Cardiac fibroblast (primary cell): Measurements from ENCODE around the gene FGF22.
"Not testable (repeated sequence)": the region's sequence is repeated elsewhere in the genome, so short reads cannot be mapped to it uniquely, and the experiment has no call there.

ENCODE experiments used
- DNase-seq, 2 donors: peaks; one replicate each; pipeline versions ENCODE4 v3.0.0 to v3.0.0-alpha.2; 2010; ENCODE audit warnings: low read depth in 2 of 2
- H3K4me3 ChIP-seq, 2 donors: replicated peaks in 1 of 2; 1 replicate in 1 of 2; 2 replicates in 1 of 2; pipeline ENCODE4 v1.5.1; 2011; ENCODE audit warnings: low read depth in 2 of 2, low read length in 2 of 2, mild to moderate bottlenecking in 2 of 2, moderate library complexity in 1 of 2
- TF ChIP-seq, protein P1 (sequence below): IDR thresholded peaks from one replicate; pipeline ENCODE4 v1.5.1; 2011; ENCODE audit warnings: low read depth, mild to moderate bottlenecking, low read length, inconsistent platforms

FGF22 gene

GRCh38 chr19:662962-663681, 23.4 kb downstream of the FGF22 start, which contains the start of gene RNF126:
Gene RNF126 (minus strand): TSS chr19:663214. CDS start chr19:663121, 93 bp downstream.
- TF ChIP-seq, protein P1, sequence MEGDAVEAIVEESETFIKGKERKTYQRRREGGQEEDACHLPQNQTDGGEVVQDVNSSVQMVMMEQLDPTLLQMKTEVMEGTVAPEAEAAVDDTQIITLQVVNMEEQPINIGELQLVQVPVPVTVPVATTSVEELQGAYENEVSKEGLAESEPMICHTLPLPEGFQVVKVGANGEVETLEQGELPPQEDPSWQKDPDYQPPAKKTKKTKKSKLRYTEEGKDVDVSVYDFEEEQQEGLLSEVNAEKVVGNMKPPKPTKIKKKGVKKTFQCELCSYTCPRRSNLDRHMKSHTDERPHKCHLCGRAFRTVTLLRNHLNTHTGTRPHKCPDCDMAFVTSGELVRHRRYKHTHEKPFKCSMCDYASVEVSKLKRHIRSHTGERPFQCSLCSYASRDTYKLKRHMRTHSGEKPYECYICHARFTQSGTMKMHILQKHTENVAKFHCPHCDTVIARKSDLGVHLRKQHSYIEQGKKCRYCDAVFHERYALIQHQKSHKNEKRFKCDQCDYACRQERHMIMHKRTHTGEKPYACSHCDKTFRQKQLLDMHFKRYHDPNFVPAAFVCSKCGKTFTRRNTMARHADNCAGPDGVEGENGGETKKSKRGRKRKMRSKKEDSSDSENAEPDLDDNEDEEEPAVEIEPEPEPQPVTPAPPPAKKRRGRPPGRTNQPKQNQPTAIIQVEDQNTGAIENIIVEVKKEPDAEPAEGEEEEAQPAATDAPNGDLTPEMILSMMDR: no peak
- H3K4me3 ChIP-seq: peak within 1 kb of the TSS; percentile 81 to 84
- DNase-seq: peak; percentile 91 to 95

DNA sequence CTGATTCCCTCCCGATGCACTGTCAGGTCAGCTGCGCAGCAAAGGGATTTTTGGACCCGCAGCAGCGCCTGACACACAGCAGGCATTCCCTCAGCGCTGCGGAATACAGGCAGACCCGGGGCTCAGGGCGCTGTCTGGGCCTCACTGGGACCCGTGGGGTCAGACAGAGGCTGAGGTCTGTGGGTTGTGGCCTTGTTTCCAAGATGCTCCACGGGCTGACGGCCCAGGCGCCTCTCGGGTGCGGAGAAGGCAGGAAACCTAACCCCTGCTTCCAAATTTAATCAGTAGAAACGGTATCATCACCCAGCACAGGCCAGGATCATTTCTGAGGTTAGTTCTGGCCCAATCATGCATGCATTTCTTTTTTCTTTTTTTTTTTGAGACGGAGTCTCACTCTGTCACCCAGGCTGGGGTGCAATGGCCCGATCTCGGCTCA, 24.0 kb downstream of the FGF22 start:
- TF ChIP-seq, protein P1: no peak
- H3K4me3 ChIP-seq: peak overlapping the region; percentile 36 to 84
- DNase-seq: no peak

DNA sequence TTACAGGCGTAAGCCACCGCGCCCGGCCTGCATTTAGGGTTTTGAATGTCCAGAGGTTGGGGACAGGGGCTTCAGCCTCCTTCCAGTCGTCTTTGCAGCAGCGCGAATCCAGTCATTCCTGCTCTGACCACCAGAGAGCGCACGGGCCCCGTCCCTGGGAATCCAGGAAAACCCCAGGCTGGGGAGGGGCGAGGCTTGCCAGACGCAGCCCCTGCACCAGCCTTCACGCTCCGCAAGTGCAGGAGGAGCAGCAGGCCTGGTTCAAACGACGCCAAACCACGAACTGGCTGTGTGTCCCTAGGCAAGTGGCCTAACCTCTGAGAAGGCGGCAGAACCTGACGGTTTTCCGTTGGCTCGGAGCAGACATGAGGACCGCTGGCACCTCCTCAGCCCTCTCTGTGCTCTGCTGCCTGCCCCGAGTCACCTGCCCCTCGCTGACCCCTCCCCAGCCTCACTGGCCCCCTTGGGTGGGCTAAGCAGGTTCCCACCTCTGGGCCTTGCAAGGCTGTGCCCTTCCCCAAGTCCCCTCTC, 25.3 kb downstream of the FGF22 start:
- DNase-seq: peak; percentile 79 to 83
- H3K4me3 ChIP-seq: peak overlapping the region; percentile 17 to 32
- TF ChIP-seq, protein P1: peak; percentile 92

DNA sequence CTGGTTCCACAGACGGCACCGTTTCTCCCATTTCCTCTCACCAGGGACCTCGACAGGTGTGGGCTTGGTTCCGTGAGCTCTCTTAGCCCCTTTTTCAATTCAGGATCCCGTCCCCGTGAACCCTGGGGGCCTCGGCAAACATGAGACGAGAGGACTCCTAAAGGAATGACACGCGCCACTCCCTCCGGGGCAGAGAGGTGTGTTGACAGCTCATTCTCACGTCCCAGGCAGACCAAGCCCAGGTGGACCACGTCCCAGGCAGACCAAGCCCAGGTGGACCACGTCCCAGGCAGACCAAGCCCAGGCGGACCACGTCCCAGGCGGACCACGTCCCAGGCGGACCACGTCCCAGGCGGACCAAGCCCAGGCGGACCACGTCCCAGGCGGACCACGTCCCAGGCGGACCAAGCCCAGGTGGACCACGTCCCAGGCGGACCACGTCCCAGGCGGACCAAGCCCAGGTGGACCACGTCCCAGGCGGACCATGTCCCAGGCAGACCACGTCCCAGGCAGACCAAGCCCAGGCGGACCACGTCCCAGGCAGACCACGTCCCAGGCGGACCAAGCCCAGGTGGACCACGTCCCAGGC, 27.4 kb downstream of the FGF22 start:
- not testable (repeated sequence) for H3K4me3 ChIP-seq

DNA sequence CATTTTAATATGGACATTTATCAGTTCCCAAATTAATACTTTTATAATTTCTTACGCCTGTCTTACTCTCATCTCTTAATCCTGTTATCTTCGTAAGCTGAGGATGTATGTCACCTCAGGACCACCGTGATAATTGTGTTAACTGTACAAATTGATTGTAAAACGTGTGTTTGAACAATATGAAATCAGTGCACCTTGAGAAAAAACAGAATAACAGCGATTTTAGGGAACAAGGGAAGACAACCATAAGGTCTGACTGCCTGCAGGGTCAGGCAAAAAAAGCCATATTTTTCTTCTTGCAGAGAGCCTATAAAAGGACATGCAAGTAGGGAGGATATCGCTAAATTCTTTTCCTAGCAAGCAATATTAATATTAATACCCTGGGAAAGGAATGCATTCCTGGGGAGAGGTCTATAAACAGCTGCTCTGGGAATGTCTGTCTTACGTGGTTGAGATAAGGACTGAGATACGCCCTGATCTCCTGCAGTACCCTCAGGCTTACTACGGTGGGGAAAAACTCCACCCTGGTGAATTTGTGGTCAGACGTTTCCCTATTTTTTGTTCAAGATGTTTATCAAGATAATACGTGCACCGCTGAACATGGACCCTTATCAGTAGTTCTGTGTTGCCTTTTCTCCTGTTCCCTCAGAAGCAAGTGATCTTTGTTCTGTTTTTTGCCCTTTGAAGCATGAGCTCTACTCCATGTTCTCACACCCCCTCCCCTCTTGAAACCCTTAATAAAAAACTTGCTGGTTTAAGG, 29.2 kb downstream of the FGF22 start:
- not testable (repeated sequence) for H3K4me3 ChIP-seq, DNase-seq

More for the DNA sequence above, 27.4 kb downstream of the FGF22 start:
- DNase-seq: not testable (repeated sequence)

DNA sequence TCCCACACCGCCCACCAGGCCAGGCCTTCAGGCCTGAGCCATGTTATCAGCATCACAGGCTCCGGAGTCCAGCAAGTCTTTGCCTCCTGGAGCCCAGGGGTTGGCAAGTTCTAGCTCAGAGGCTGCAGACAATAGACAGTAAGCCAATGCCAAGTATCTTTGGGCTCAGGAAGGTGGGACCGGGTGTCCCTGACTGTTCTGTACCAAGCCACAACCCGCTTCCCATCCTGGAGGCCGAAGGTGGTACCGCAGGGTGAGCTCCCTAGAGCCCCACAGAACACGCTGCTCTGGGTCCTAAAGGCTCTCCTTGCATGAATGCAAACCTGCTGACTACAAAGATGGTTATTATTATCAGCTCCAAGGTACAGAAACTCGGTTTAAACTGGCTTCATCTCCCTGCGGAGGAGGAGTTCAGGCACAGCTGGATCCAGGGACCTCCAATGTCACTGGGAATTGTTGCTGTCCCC, 31.0 kb downstream of the FGF22 start:
- H3K4me3 ChIP-seq: no peak overlapping the region
- TF ChIP-seq, protein P1: peak; percentile 13
- no peak for DNase-seq

DNA sequence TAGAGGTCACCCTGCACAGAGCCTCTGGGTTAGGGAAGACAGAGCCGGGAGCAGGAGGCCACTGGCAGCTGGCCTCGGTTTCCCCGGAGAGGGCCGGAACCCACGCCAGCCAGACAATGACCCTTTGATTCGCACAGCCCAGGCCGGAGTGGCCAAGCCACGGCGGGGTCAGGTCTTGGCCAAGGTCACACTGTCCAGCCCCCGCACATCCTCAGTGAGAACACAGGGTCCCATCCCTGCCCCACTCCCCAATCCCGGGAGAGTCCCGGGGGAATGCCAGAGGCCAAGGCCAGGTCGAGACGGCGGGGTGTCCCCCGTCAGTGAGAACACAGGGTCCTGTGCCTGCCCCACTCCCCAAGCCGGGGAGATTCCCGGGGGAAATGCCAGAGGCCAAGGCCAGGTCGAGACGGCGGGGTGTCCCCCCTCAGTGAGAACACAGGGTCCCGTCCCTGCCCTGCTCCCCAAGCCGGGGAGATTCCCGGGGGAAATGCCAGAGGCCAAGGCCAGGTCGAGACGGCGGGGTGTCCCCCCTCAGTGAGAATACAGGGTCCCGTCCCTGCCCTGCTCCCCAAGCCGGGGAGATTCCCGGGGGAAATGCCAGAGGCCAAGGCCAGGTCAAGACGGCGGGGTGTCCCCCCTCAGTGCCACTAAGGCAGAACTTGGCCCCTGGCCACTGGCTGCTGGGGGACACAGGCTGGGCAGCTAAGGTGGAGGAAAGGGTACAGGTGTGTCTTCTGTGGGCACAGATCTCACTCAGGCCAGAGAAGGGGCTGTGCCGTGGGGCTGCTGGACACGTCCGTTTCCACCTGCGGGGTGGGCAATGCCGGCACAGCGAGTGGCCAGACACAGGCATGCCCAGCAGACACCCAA, 34.8 kb downstream of the FGF22 start:
- TF ChIP-seq, protein P1: no peak
- DNase-seq: no peak
- H3K4me3 ChIP-seq: no peak overlapping the region
